Right lobe of liver (tissue), 6 donors: ENCODE data around the gene CUX1. TPM values are rescaled to one million over a fixed set of nuclear protein-coding genes. Genes with fewer than 3 reads are reported as not detected.
A peak's percentile ranks its signal among the peaks of the same experiment; 100 is the strongest.

ENCODE experiments used
- ATAC-seq, 4 donors: fragments of 200-7000 bp; cut with Tn5 transposase; one replicate each; pipeline ENCODE4 v1.9.1; 2020; ENCODE audit warnings: mild to moderate bottlenecking in 4 of 4, moderate library complexity in 4 of 4
- DNase-seq, 3 donors: peaks; one replicate each; pipeline ENCODE4 v3.0.0-alpha.2; 2020
- H3K27ac ChIP-seq, 3 donors: fragments of 200-600 bp; one replicate each; pipeline ENCODE4 v1.8.0; 2022
- H3K27me3 ChIP-seq, 2 donors: fragments of 200-600 bp; one replicate each; pipeline ENCODE4 v1.8.0; 2022
- H3K36me3 ChIP-seq, 4 donors: fragments of 200-600 bp; sonication (generic) in 1 of 4; one replicate each; pipeline versions ENCODE4 v1.5.1 to v1.8.0; 2017 to 2022; ENCODE audit warnings: control low read depth in 1 of 4
- H3K4me1 ChIP-seq, 4 donors: fragments of 200-600 bp; sonication (generic) in 1 of 4; one replicate each; pipeline versions ENCODE4 v1.5.1 to v1.8.0; 2017 to 2022; ENCODE audit warnings: control low read depth in 1 of 4
- H3K4me3 ChIP-seq, 3 donors: fragments of 200-600 bp; one replicate each; pipeline ENCODE4 v1.8.0; 2022
- H3K9me3 ChIP-seq, 4 donors: fragments of 200-600 bp; sonication (generic) in 1 of 4; one replicate each; pipeline versions ENCODE4 v1.5.1 to v1.8.0; 2017 to 2022; ENCODE audit warnings: control low read depth in 1 of 4
- CTCF ChIP-seq, 4 donors: fragments of 200-600 bp in 3 of 4; fragments of 450-650 bp in 1 of 4; IDR thresholded peaks; one replicate each; pipeline versions ENCODE4 v1.5.1 to v1.8.0; 2016 to 2022; ENCODE audit warnings: antibody characterized with exemption in 4 of 4, mild to moderate bottlenecking in 2 of 4
- POLR2A ChIP-seq: fragments of 450-650 bp; IDR thresholded peaks from one replicate; pipeline ENCODE4 v1.6.1; 2017; ENCODE audit warnings: antibody characterized with exemption, mild to moderate bottlenecking
- WGBS: methylation state at CpG from one replicate; pipeline ENCODE4 v1.1.6; 2018; ENCODE audit warnings: low coverage, low lambda C conversion rate; ENCODE audit not compliant: insufficient coverage; ENCODE audit errors: missing lambda C conversion rate; 5-methylcytosine and 5-hydroxymethylcytosine counted together
- intact Hi-C, 2 donors: fragments of 100-400 bp; cut with DNase I; formaldehyde crosslinking; loops; one replicate each; pipeline versions ENCODE4 v1.11.2 to v1.14.1; 2022
- total RNA-seq, 6 experiments: library from RNA; depleted of rRNA in 2 of 6; stranded (reverse); fragments of >200 nt in 2 of 6; fragmentation: NEBNext Ultra II Directional in 3 of 6; extraction: Animal tissue kit (Norgen Biotek cat#: 25700) in 3 of 6; gene quantifications; one replicate each; pipeline versions ENCODE4 v1.1.0 to v1.2.4, GENCODE V29; 2016 to 2023
- donor health status: DM: no; HTN: yes; CAD: no.
- donor health status: DM: no; HTN: no; CAD: no.
- donor health status: DM: no; HTN: no; CAD: no.
- donor health status: DM: no; HTN: yes; CAD: no.
- donor health status: DM: no; HTN: yes; CAD: no.

CUX1 gene
- total RNA-seq, 6 experiments from 2014 or later, result 34.3 to 53.1 (median 40.6) TPM

GRCh38 chr7:101896941-101897340, 79.5 kb downstream of the CUX1 start:
- Histone ChIP-seq H3K9me3 (no peaks in the 10 kb centered on the region), H3K27ac (no peak overlapping the region), H3K4me3 (no peak overlapping the region), H3K27me3 (no peaks in the 10 kb centered on the region), H3K36me3 (no peaks in the 10 kb centered on the region), H3K4me1 (peaks cover 0 to 6% (median 0%) of the 10 kb centered on the region in 4 donors)
- 85% methylated on average over 7 of the region's 7 CpGs for WGBS
- TF ChIP-seq POLR2A (no peak), CTCF (IDR thresholded peaks at IDR 0.05) (no peak)
- intact Hi-C loops, result no loop called here
- ATAC-seq, result no peak
- peak in 1 of 3 donors; percentile 6 for DNase-seq

- no peaks in the 10 kb centered on the region for H3K36me3 ChIP-seq
- 88% methylated on average over 4 of the region's 10 CpGs for WGBS
- DNase-seq (peak in 1 of 3 donors; percentile 5), ATAC-seq (no peak)
- intact Hi-C loops, result no loop called here
- H3K27ac ChIP-seq, result no peak overlapping the region
- TF ChIP-seq CTCF (IDR thresholded peaks at IDR 0.05), result no peak
- TF ChIP-seq POLR2A, result no peak
- H3K9me3 ChIP-seq, result no peaks in the 10 kb centered on the region
- H3K4me1 ChIP-seq, result peaks cover 0 to 6% (median 0%) of the 10 kb centered on the region in 4 donors
- no peak overlapping the region for H3K4me3 ChIP-seq
- no peaks in the 10 kb centered on the region for H3K27me3 ChIP-seq
Measured at GRCh38 chr7:101898106-101898505, 80.7 kb downstream of the CUX1 start.

GRCh38 chr7:101899616-101900015, 82.2 kb downstream of the CUX1 start:
- H3K4me3 ChIP-seq, result no peak overlapping the region
- DNase-seq, result no peak
- intact Hi-C loops, result no loop called here
- H3K27me3 ChIP-seq, result no peaks in the 10 kb centered on the region
- no peaks in the 10 kb centered on the region for H3K36me3 ChIP-seq
- H3K4me1 ChIP-seq, result no peaks in the 10 kb centered on the region
- H3K27ac ChIP-seq, result no peak overlapping the region
- no peak for TF ChIP-seq CTCF (IDR thresholded peaks at IDR 0.05)
- TF ChIP-seq POLR2A, result no peak
- ATAC-seq, result no peak
- H3K9me3 ChIP-seq, result no peaks in the 10 kb centered on the region
- WGBS, result 70% methylated on average over 3 of the region's 7 CpGs

- no peak overlapping the region for H3K4me3 ChIP-seq
- TF ChIP-seq CTCF (IDR thresholded peaks at IDR 0.05) (no peak), POLR2A (no peak)
- no peaks in the 10 kb centered on the region for H3K4me1 ChIP-seq
- ATAC-seq, result peak in 1 of 4 donors; percentile 14
- WGBS, result 95% methylated on average over 9 of the region's 18 CpGs
- H3K27ac ChIP-seq, result no peak overlapping the region
- H3K9me3 ChIP-seq, result no peaks in the 10 kb centered on the region
- DNase-seq, result peak in 1 of 3 donors; percentile 9
- intact Hi-C loops, result no loop called here
- H3K27me3 ChIP-seq, result no peaks in the 10 kb centered on the region
- no peaks in the 10 kb centered on the region for H3K36me3 ChIP-seq
Measured at GRCh38 chr7:101900103-101900502, 82.7 kb downstream of the CUX1 start.
